ENCODE measurements around the gene AIDA. TPM values are rescaled to one million over a fixed set of nuclear protein-coding genes. Genes with fewer than 3 reads are reported as not detected.

The AIDA gene
- total RNA-seq, 2 experiments from 2014 or later: 9.0 to 24.1 TPM

DNA sequence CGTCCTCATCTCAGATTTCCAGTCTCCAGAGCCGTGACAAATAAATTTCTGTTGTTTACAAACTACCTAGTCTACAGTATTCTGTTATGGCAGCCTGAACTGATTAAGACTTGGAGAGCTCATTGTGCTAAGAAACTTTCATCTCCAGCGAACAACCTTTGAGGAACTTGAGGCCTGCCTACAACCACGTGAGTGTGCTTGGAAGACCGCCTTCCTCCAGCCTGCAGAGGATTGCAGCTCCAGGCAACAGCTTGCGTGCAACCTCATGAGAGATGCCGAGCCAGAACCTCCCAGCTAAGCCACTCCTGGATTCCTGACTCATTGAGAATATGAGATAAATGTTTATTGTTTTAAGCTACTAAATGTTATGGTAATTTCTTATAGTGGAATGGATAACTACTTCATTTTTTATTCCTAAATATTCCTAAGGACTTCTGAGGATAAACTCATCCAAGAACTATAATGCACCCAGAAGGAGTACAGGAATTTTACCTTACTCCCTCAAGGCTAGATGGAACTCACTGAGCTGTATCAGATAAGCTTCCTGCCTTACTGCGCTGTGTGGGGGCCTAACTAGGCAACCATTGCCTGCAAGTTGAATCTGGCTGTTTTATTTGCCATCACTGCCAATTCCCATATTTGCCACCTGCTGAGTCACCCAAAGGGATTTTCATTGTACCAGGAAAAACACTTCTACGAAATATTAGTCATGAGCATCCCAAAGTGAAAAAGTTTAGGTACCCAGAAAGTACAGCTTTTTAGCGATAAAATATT, 42.3 kb upstream of the AIDA start:
- Histone ChIP-seq H3K36me3 (ENCODE audit: insufficient read depth, low read length) (no peaks in the 10 kb centered on the region), H3K4me2 (ENCODE audit: low read length) (no peak overlapping the region), H3K9me3 (ENCODE audit: low read length) (no peaks in the 10 kb centered on the region), H2AFZ (ENCODE audit: low read length) (no peak overlapping the region), H3K9me2 (ENCODE audit: insufficient read depth, low read length) (no peaks in the 10 kb centered on the region), H3K4me3 (ENCODE audit: low read depth, low read length, poor library complexity, severe bottlenecking) (no peak overlapping the region), H3K79me2 (ENCODE audit: insufficient read depth, low read depth, low read length) (no peaks in the 10 kb centered on the region), H3K27ac (ENCODE audit: low read depth, low read length, poor library complexity, severe bottlenecking) (no peak overlapping the region), H4K20me1 (ENCODE audit: insufficient read depth, low read length) (no peaks in the 10 kb centered on the region), H3K4me1 (ENCODE audit: insufficient read depth, low read length, poor library complexity, severe bottlenecking) (peaks cover 7% of the 10 kb centered on the region)
- DNase-seq (ENCODE audit: low spot score): no peak
- intact Hi-C loops (cut with micrococcal nuclease; ENCODE audit: unreplicated experiment): no loop called here
- no peak for TF ChIP-seq EZH2phosphoT487 (IDR thresholded peaks at IDR 0.05; ENCODE audit: borderline replicate concordance, low read depth, low read length)
- ChIA-PET CTCF (ENCODE audit: unreplicated experiment) (no interaction called here), POLR2A (interaction anchor here (0.6 to 1.2 kb wide), 2 partner anchors 11 to 451 kb away, joined by 3 to 4 read pairs; no protein-coding TSS in a partner anchor)
- BruUV-seq (replicated peaks): no TSS peak

DNA sequence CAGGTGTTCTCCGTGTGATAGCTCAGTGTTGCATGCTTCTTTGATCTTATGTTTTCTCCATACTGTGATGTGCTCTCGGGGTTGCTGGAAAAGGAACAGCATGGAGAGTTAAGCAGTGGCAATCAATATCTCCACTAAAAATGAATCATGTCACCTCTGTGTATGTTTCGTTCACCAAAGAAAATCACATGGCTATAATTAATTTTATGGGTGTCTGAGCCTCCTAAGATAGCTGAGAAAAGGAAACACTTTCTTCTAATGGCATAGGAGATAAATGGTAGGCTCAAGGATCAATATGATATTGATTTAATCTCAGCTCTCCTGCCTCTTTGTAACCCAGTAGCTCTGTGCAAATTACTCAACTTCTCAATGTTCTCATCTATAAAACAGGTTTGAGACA, 39.0 kb upstream of the AIDA start:
- BruUV-seq (replicated peaks): no TSS peak
- Histone ChIP-seq H3K36me3 (ENCODE audit: insufficient read depth, low read length) (no peaks in the 10 kb centered on the region), H3K79me2 (ENCODE audit: insufficient read depth, low read depth, low read length) (no peaks in the 10 kb centered on the region), H2AFZ (ENCODE audit: low read length) (no peak overlapping the region), H3K4me2 (ENCODE audit: low read length) (no peak overlapping the region), H4K20me1 (ENCODE audit: insufficient read depth, low read length) (no peaks in the 10 kb centered on the region), H3K4me1 (ENCODE audit: insufficient read depth, low read length, poor library complexity, severe bottlenecking) (peaks cover 7% of the 10 kb centered on the region), H3K4me3 (ENCODE audit: low read depth, low read length, poor library complexity, severe bottlenecking) (no peak overlapping the region), H3K9me2 (ENCODE audit: insufficient read depth, low read length) (no peaks in the 10 kb centered on the region), H3K27ac (ENCODE audit: low read depth, low read length, poor library complexity, severe bottlenecking) (no peak overlapping the region), H3K9me3 (ENCODE audit: low read length) (no peaks in the 10 kb centered on the region)
- intact Hi-C loops (cut with micrococcal nuclease; ENCODE audit: unreplicated experiment): no loop called here
- TF ChIP-seq EZH2phosphoT487 (IDR thresholded peaks at IDR 0.05; ENCODE audit: borderline replicate concordance, low read depth, low read length): no peak
- TF ChIP-seq, protein P1, sequence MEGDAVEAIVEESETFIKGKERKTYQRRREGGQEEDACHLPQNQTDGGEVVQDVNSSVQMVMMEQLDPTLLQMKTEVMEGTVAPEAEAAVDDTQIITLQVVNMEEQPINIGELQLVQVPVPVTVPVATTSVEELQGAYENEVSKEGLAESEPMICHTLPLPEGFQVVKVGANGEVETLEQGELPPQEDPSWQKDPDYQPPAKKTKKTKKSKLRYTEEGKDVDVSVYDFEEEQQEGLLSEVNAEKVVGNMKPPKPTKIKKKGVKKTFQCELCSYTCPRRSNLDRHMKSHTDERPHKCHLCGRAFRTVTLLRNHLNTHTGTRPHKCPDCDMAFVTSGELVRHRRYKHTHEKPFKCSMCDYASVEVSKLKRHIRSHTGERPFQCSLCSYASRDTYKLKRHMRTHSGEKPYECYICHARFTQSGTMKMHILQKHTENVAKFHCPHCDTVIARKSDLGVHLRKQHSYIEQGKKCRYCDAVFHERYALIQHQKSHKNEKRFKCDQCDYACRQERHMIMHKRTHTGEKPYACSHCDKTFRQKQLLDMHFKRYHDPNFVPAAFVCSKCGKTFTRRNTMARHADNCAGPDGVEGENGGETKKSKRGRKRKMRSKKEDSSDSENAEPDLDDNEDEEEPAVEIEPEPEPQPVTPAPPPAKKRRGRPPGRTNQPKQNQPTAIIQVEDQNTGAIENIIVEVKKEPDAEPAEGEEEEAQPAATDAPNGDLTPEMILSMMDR (conservative IDR thresholded peaks at IDR 0.05; ENCODE audit: low read length): no peak
- ChIA-PET CTCF (ENCODE audit: unreplicated experiment) (no interaction called here), POLR2A (interaction anchor here (0.6 to 1.3 kb wide), 8 partner anchors 19 to 80 kb away, joined by 3 to 8 read pairs (median 4); no protein-coding TSS in a partner anchor)
- DNase-seq (ENCODE audit: low spot score): no peak

DNA sequence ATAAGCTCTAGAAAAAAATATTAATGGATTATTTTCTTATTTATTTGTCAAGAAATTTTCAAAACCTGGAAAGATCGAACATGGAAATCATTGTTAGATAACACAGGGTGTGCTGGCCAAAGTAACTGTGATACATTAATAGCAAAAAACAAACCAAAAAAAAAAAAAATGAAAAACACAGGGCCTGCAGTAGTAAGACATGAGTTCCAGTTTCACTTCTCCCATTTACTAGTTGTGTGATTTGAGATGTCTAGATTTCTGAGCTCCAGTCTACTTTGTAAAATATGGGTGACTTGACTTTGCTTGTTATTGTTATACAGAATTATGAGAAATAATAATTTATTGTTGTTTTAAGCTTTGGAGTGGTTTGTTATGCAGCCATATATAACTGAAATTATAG, 38.4 kb upstream of the AIDA start:
- TF ChIP-seq EZH2phosphoT487 (IDR thresholded peaks at IDR 0.05; ENCODE audit: borderline replicate concordance, low read depth, low read length): no peak
- TF ChIP-seq, protein P1 (conservative IDR thresholded peaks at IDR 0.05; ENCODE audit: low read length): no peak
- H4K20me1 ChIP-seq (ENCODE audit: insufficient read depth, low read length): no peaks in the 10 kb centered on the region
- no peak overlapping the region for H2AFZ ChIP-seq (ENCODE audit: low read length)
- H3K4me2 ChIP-seq (ENCODE audit: low read length): no peak overlapping the region
- H3K4me1 ChIP-seq (ENCODE audit: insufficient read depth, low read length, poor library complexity, severe bottlenecking): peaks cover 7% of the 10 kb centered on the region
- no peaks in the 10 kb centered on the region for H3K79me2 ChIP-seq (ENCODE audit: insufficient read depth, low read depth, low read length)
- no TSS peak for BruUV-seq (replicated peaks)
- no peaks in the 10 kb centered on the region for H3K9me2 ChIP-seq (ENCODE audit: insufficient read depth, low read length)
- peak; percentile 44 for DNase-seq (ENCODE audit: low spot score)
- no peak overlapping the region for H3K4me3 ChIP-seq (ENCODE audit: low read depth, low read length, poor library complexity, severe bottlenecking)
- H3K9me3 ChIP-seq (ENCODE audit: low read length): no peaks in the 10 kb centered on the region
- H3K27ac ChIP-seq (ENCODE audit: low read depth, low read length, poor library complexity, severe bottlenecking): no peak overlapping the region
- no peaks in the 10 kb centered on the region for H3K36me3 ChIP-seq (ENCODE audit: insufficient read depth, low read length)
- ChIA-PET CTCF (ENCODE audit: unreplicated experiment) (no interaction called here), POLR2A (interaction anchor here (0.6 to 1.5 kb wide), 11 partner anchors 10 to 1474 kb away, joined by 3 to 8 read pairs (median 4); no protein-coding TSS in a partner anchor)
- intact Hi-C loops (cut with micrococcal nuclease; ENCODE audit: unreplicated experiment): no loop called here
